ENCODE results near the gene CBFA2T3. TPM values are rescaled to one million over a fixed set of nuclear protein-coding genes. Genes with fewer than 3 reads are reported as not detected.

Gene CBFA2T3
- total RNA-seq, 4 donors from 2014 or later, result 3.5 to 35.5 (median 6.8) TPM

DNA sequence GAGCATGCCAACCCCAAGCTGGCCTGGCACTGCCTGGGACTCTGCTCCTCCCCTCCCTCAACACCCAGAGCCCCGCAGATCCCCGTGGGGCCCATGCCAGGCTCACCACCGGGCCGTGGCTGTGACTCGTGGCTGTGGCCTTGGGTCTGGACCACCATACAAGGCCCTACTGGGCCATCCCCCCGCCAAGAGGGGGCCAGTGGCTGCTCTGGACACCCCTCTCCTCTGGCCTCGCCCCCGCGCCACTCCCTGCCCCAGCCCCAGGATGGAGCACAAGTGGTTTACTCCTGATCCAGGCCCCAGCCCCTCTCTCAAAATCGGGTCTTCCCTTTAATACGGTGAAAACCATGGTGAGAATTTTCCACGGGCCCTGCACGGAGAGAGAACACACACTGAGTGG, 113.6 kb downstream of the CBFA2T3 start:
- H3K4me1 ChIP-seq, result peaks cover 0 to 2% (median 0%) of the 10 kb centered on the region in 4 donors
- no peaks in the 10 kb centered on the region for H3K9me3 ChIP-seq

DNA sequence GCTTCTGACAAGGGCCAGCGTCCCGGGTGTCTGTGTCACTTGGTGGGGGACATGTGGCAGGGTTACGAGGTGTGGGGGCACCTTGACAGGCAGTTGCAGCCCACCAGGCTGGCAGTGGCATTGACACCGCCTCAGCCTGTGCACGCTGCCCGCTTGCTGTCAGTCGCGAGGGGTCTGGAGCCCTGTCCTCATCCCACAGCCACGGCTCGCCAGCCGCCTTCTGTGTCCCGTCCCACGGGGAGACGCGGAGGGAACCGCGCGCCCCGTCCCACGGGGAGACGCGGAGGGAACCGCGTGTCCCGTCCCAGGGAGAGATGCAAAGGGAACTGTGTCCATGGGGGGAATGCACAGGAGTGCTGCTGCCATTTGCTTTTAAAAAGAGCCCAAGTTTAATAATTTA, 114.0 kb downstream of the CBFA2T3 start:
- Histone ChIP-seq H3K36me3 (peaks cover 0 to 39% (median 0%) of the 10 kb centered on the region in 3 donors), H3K27ac (no peak overlapping the region), H3K9me3 (no peaks in the 10 kb centered on the region), H3K27me3 (no peaks in the 10 kb centered on the region), H3K4me3 (no peak overlapping the region), H3K4me1 (peaks cover 0 to 6% (median 2%) of the 10 kb centered on the region in 4 donors)
- no peak for DNase-seq
- TF ChIP-seq, protein P1, sequence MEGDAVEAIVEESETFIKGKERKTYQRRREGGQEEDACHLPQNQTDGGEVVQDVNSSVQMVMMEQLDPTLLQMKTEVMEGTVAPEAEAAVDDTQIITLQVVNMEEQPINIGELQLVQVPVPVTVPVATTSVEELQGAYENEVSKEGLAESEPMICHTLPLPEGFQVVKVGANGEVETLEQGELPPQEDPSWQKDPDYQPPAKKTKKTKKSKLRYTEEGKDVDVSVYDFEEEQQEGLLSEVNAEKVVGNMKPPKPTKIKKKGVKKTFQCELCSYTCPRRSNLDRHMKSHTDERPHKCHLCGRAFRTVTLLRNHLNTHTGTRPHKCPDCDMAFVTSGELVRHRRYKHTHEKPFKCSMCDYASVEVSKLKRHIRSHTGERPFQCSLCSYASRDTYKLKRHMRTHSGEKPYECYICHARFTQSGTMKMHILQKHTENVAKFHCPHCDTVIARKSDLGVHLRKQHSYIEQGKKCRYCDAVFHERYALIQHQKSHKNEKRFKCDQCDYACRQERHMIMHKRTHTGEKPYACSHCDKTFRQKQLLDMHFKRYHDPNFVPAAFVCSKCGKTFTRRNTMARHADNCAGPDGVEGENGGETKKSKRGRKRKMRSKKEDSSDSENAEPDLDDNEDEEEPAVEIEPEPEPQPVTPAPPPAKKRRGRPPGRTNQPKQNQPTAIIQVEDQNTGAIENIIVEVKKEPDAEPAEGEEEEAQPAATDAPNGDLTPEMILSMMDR (IDR thresholded peaks at IDR 0.05), result no peak
- TF ChIP-seq POLR2A (IDR thresholded peaks at IDR 0.05), result no peak

More for the DNA sequence above, 113.6 kb downstream of the CBFA2T3 start:
- Histone ChIP-seq H3K27ac (no peak overlapping the region), H3K27me3 (no peaks in the 10 kb centered on the region), H3K36me3 (peaks cover 0 to 39% (median 0%) of the 10 kb centered on the region in 3 donors), H3K4me3 (no peak overlapping the region)
- no peak for TF ChIP-seq POLR2A (IDR thresholded peaks at IDR 0.05)
- TF ChIP-seq, protein P1 (IDR thresholded peaks at IDR 0.05), result no peak
- DNase-seq, result no peak

DNA sequence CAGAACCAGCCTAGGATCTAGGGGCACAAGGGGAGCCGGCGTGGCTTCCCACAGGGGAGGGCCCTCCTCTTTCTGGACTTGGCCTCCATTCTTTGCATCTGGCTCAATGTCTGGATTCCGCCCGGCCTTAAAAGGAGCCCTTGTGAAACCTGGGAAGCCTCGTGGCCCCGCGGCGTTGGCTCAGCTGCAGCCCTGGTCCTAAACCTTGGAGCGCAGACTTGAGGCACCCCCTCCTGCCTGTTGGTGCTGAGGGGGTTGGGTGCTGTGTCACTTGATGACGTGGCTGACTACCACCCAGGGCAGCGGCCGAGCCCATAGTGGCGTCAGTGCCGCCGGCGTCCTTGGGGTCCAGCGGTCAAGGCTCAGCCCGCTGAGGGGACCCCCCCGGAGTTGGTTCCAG, 115.6 kb downstream of the CBFA2T3 start:
- TF ChIP-seq, protein P1 (IDR thresholded peaks at IDR 0.05), result no peak
- TF ChIP-seq POLR2A (IDR thresholded peaks at IDR 0.05), result no peak
- H3K4me3 ChIP-seq, result no peak overlapping the region
- DNase-seq, result no peak
- H3K4me1 ChIP-seq, result peaks cover 0 to 9% (median 4%) of the 10 kb centered on the region in 4 donors
- H3K27ac ChIP-seq, result no peak overlapping the region
- peaks cover 0 to 39% (median 0%) of the 10 kb centered on the region in 3 donors for H3K36me3 ChIP-seq
- H3K27me3 ChIP-seq, result no peaks in the 10 kb centered on the region
- no peaks in the 10 kb centered on the region for H3K9me3 ChIP-seq

DNA sequence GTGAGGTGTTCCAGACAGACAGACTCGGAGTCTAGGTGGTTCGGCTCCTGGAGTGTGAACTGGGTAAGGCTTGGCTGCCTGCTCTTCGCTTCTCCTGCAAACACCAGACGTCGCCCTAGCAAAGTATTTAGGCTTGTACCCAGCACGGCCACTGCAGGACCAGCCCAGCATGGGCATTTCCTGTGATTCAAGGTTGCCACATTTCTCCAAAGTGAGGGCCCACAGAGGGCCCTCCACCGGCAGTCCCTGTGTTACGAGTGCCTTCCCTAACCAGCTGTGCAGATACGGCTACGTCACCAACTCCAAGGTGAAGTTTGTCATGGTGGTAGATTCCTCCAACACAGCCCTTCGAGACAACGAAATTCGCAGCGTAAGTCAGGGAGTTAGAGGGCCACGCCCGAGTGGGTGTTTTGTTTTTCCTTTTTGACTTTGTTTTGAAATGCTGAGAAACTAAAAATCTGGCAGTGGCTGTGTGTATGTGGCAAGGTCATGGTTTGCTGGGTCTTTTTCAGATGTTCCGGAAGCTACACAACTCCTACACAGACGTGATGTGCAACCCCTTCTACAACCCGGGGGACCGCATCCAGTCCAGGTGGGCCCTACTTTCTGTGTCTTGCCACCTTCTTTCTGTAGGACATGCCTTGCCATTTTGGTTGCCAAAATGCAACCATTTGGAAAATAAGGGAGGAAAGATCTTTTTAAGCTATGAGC, 117.5 kb downstream of the CBFA2T3 start:
- no peak for DNase-seq
- H3K27ac ChIP-seq, result no peak overlapping the region
- peaks cover 0 to 22% (median 14%) of the 10 kb centered on the region in 4 donors for H3K4me1 ChIP-seq
- peaks cover 0 to 39% (median 0%) of the 10 kb centered on the region in 3 donors for H3K36me3 ChIP-seq
- H3K4me3 ChIP-seq, result no peak overlapping the region
- TF ChIP-seq, protein P1 (IDR thresholded peaks at IDR 0.05), result no peak
- TF ChIP-seq POLR2A (IDR thresholded peaks at IDR 0.05), result no peak
- no peaks in the 10 kb centered on the region for H3K27me3 ChIP-seq
- H3K9me3 ChIP-seq, result no peaks in the 10 kb centered on the region

DNA sequence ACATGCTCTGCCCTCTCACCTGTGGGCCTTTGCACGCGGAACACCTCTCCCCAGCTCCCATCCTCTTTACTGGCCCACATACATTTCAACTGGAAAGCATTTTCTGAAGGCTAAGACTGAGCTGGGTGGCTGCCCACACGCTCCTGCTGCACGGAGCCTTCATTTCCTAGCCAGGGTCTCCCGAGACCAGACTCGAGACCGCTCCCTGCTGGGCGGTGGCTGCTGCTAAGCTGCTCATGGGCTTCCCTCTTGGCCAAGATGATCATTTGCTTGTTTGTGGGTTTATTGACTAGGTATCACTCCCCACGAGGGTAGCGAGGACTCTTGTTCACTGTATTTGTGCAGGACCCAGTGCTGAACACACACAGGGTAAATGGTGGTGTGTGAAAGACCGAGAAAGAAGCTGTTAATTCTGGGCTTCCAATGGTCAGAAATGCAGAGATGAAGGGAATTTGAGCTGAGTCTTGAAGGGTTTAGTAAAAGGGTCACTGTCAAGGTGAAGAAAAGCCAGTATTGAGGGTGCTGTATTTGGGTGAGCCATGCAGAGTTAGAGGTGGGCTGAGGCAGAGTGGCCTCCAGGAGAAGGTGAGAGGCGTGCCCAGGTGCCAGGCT, 119.2 kb downstream of the CBFA2T3 start:
- H3K4me3 ChIP-seq, result peak overlapping the region; percentile 81 to 95 (median 93)
- H3K9me3 ChIP-seq, result no peaks in the 10 kb centered on the region
- peak; percentile 81 to 91 (median 86) for DNase-seq
- H3K36me3 ChIP-seq, result peaks cover 0 to 39% (median 0%) of the 10 kb centered on the region in 3 donors
- H3K27ac ChIP-seq, result peak overlapping the region; percentile 84 to 89 (median 86)
- H3K27me3 ChIP-seq, result no peaks in the 10 kb centered on the region
- TF ChIP-seq POLR2A (IDR thresholded peaks at IDR 0.05), result no peak
- TF ChIP-seq, protein P1 (IDR thresholded peaks at IDR 0.05), result peak; percentile 57 to 77 (median 70)
- H3K4me1 ChIP-seq, result peaks cover 0 to 32% (median 14%) of the 10 kb centered on the region in 4 donors
